ENCODE data around the gene TTLL11.

TTLL11 gene

DNA sequence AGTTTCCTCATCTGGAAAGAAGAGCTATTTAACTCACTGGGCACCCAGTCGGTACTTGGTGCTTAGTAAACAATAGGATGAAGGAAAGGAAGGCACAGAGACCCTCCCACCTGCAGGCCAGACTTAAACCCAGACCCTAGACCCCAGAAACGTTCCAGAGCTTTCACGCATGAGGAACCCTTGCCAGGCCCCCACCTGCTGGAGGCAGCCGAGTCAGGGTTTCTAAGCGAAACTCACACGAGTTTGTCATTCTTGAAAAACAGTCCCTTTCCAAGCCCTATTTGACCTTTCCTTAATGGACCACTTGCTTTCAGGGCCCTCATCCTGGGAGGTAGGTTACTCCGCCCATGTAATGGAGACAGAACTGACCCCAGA is 35.8 kb upstream of the TTLL11 start:
- Histone ChIP-seq H3F3A (ENCODE audit: control insufficient read depth, insufficient read depth) (no peaks in the 10 kb centered on the region), H3K4me3 (ENCODE audit: low read length) (no peak overlapping the region), H3K27ac (ENCODE audit: low read depth, low read length) (no peak overlapping the region), H3K79me2 (ENCODE audit: control insufficient read depth, low read length) (no peaks in the 10 kb centered on the region), H3K9me3 (ENCODE audit: control insufficient read depth, insufficient read depth, low read length) (no peaks in the 10 kb centered on the region), H3K4me1 (ENCODE audit: control insufficient read depth, low read length) (no peaks in the 10 kb centered on the region), H3K36me3 (ENCODE audit: control insufficient read depth, low read length) (no peaks in the 10 kb centered on the region), H3K9me2 (replicated peaks; ENCODE audit: control insufficient read depth, low read length) (no peaks in the 10 kb centered on the region), H3K27me3 (ENCODE audit: control insufficient read depth, low read length) (peaks cover 14% of the 10 kb centered on the region; the same call in 1 of the 2 replicates), H4K20me1 (ENCODE audit: control insufficient read depth, insufficient read depth, low read depth, low read length) (no peaks in the 10 kb centered on the region), H3K4me2 (ENCODE audit: low read length) (no peak overlapping the region)
- TF ChIP-seq EZH2phosphoT487 (IDR thresholded peaks at IDR 0.05; ENCODE audit: borderline replicate concordance, low read length) = no peak
- TF ChIP-seq, protein P1, sequence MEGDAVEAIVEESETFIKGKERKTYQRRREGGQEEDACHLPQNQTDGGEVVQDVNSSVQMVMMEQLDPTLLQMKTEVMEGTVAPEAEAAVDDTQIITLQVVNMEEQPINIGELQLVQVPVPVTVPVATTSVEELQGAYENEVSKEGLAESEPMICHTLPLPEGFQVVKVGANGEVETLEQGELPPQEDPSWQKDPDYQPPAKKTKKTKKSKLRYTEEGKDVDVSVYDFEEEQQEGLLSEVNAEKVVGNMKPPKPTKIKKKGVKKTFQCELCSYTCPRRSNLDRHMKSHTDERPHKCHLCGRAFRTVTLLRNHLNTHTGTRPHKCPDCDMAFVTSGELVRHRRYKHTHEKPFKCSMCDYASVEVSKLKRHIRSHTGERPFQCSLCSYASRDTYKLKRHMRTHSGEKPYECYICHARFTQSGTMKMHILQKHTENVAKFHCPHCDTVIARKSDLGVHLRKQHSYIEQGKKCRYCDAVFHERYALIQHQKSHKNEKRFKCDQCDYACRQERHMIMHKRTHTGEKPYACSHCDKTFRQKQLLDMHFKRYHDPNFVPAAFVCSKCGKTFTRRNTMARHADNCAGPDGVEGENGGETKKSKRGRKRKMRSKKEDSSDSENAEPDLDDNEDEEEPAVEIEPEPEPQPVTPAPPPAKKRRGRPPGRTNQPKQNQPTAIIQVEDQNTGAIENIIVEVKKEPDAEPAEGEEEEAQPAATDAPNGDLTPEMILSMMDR (IDR thresholded peaks at IDR 0.05; ENCODE audit: low read depth, low read length, poor library complexity, severe bottlenecking) = no peak

DNA sequence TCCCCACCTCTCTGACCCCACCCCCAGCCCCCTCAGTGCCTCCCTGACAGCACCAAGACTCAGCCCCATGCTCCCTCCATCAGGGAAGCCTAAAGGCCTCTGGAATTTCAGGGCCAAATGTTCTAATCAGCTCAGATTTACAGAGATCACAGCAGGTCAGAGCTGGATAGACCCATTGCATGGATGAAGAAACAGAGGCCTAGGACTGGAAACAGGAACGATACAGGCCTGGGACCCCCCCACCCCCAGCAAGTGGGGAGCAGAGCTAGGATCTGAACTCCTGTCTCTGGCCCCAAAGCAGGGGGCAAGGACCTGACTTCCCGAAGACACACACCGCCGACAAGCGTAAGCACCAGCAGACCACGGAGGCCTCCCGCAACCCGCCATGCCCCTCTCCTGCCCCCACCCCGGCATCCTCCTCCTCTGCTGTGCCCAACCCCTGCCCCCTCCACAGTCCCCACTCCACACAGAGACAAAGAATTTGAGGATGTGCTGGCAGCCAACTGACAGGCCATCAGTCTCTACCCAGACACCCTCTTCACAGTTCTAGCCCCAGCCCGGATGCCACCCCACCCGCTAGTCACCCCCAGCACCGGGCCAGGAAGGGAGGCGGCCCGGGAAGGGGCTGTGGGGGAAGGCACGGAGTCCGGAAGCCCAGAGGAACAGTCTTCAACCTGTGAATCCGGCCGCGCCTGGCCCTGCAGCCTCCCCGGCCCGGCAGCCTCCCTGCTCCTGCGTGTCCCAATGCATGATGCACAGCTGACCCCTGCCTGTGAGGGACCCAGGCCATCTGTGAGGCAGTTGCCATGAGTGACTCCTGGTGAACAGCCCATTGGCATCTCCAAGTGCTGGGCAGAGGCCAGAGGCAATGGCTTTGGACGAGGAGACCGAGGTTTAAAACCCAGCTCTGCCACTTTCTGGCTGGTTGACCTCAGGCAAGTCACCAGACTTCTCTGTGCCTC is 35.2 kb upstream of the TTLL11 start:
- no peaks in the 10 kb centered on the region for H3K36me3 ChIP-seq (ENCODE audit: control insufficient read depth, low read length)
- H4K20me1 ChIP-seq (ENCODE audit: control insufficient read depth, insufficient read depth, low read depth, low read length) = no peaks in the 10 kb centered on the region
- H3K27ac ChIP-seq (ENCODE audit: low read depth, low read length) = no peak overlapping the region
- H3K79me2 ChIP-seq (ENCODE audit: control insufficient read depth, low read length) = no peaks in the 10 kb centered on the region
- no peak overlapping the region for H3K4me2 ChIP-seq (ENCODE audit: low read length)
- H3F3A ChIP-seq (ENCODE audit: control insufficient read depth, insufficient read depth) = no peaks in the 10 kb centered on the region
- peaks cover 17% of the 10 kb centered on the region; the same call in 1 of the 2 replicates for H3K27me3 ChIP-seq (ENCODE audit: control insufficient read depth, low read length)
- TF ChIP-seq EZH2phosphoT487 (IDR thresholded peaks at IDR 0.05; ENCODE audit: borderline replicate concordance, low read length) = no peak
- TF ChIP-seq, protein P1 (IDR thresholded peaks at IDR 0.05; ENCODE audit: low read depth, low read length, poor library complexity, severe bottlenecking) = no peak
- no peaks in the 10 kb centered on the region for H3K4me1 ChIP-seq (ENCODE audit: control insufficient read depth, low read length)
- H3K4me3 ChIP-seq (ENCODE audit: low read length) = no peak overlapping the region
- no peaks in the 10 kb centered on the region for H3K9me2 ChIP-seq (replicated peaks; ENCODE audit: control insufficient read depth, low read length)
- H3K9me3 ChIP-seq (ENCODE audit: control insufficient read depth, insufficient read depth, low read length) = no peaks in the 10 kb centered on the region

DNA sequence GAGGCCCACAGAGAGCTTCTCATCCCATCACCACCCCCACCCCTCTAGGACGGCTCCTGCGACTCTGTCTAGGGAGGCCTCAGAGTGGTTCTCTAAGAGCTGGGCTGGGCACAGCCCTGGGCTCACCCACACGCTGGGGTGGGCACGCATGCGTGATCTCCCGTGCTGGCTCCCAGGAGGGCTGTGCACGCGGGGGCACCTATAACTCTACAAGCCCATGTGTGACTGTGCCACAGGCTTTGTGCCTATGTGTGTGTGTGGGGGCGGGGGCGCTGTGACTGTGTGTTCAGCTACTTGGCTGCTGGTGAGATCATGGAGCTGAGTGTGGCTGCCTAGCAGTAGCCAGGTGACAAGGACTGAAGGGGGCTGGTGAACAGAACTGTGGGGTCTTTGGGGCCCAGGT is 34.3 kb upstream of the TTLL11 start:
- Histone ChIP-seq H3K79me2 (ENCODE audit: control insufficient read depth, low read length) (no peaks in the 10 kb centered on the region), H3K9me2 (replicated peaks; ENCODE audit: control insufficient read depth, low read length) (no peaks in the 10 kb centered on the region), H3K36me3 (ENCODE audit: control insufficient read depth, low read length) (no peaks in the 10 kb centered on the region), H3K27me3 (ENCODE audit: control insufficient read depth, low read length) (peaks cover 18% of the 10 kb centered on the region; the same call in 1 of the 2 replicates), H3K4me2 (ENCODE audit: low read length) (no peak overlapping the region), H3K4me1 (ENCODE audit: control insufficient read depth, low read length) (peaks cover 4% of the 10 kb centered on the region), H3F3A (ENCODE audit: control insufficient read depth, insufficient read depth) (no peaks in the 10 kb centered on the region), H4K20me1 (ENCODE audit: control insufficient read depth, insufficient read depth, low read depth, low read length) (no peaks in the 10 kb centered on the region), H3K27ac (ENCODE audit: low read depth, low read length) (no peak overlapping the region), H3K4me3 (ENCODE audit: low read length) (no peak overlapping the region), H3K9me3 (ENCODE audit: control insufficient read depth, insufficient read depth, low read length) (no peaks in the 10 kb centered on the region)
- TF ChIP-seq, protein P1 (IDR thresholded peaks at IDR 0.05; ENCODE audit: low read depth, low read length, poor library complexity, severe bottlenecking) = no peak
- no peak for TF ChIP-seq EZH2phosphoT487 (IDR thresholded peaks at IDR 0.05; ENCODE audit: borderline replicate concordance, low read length)

Measured in DOHH2 (cell line).